SU-DHL-6 (cell line): ENCODE results near the gene ANKRD63.

Source experiments
- EZH2phosphoT487 ChIP-seq: fragments of 200-600 bp; sonication (generic), shearing (Covaris generic); conservative IDR thresholded peaks from 2 replicates; pipeline ENCODE4 v1.6.1; 2018; ENCODE audit warnings: mild to moderate bottlenecking, antibody characterized with exemption, low read length, moderate library complexity, mixed read lengths
- TF ChIP-seq, protein P1 (sequence below): fragments of 200-600 bp; sonication (generic); IDR thresholded peaks from one replicate; pipeline ENCODE4 v1.5.1; 2017; ENCODE audit warnings: antibody characterized with exemption, mild to moderate bottlenecking, low read length, moderate library complexity; ENCODE audit not compliant: insufficient read depth, poor library complexity, severe bottlenecking

DNA sequence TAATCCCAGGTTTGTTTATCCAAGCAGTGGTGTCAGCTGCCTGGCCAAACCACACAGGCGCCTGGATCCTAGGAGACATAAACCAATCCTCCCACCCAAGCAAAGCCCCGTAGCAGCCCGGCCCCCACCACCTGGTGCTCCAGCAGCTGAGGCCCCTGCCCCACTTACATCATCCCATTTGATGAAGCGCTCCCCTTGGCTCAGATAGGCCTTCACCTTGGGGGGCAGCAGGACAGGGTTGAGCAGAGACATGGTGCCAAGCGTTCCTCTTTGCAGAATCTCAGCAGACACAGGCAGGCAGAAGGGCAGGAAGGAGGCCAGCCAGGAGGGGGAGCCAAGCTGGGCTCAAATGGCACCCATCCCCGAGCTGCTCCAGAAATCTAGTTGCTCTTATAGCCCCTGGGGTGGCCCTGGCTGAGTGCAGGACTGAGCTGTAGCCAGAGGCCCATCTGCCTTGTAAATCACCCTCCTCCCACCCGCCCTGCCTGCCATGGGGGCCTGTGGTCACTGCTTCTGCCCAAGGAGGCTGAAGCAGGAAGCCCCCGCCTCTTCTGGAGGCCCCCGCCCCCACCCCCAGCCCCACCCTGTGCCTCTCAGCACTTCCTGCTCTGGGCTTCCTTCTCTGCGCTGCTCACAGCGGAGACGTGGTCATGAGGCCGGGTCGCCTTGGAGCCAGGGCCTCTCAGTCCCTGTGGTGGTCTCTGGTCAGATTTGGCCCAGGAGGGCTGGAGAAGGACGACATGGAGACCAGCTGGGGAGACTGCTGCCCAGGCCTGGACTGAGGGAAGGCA, 24.8 kb upstream of the ANKRD63 start, which contains the start of gene PLCB2:
- TF ChIP-seq, protein P1, sequence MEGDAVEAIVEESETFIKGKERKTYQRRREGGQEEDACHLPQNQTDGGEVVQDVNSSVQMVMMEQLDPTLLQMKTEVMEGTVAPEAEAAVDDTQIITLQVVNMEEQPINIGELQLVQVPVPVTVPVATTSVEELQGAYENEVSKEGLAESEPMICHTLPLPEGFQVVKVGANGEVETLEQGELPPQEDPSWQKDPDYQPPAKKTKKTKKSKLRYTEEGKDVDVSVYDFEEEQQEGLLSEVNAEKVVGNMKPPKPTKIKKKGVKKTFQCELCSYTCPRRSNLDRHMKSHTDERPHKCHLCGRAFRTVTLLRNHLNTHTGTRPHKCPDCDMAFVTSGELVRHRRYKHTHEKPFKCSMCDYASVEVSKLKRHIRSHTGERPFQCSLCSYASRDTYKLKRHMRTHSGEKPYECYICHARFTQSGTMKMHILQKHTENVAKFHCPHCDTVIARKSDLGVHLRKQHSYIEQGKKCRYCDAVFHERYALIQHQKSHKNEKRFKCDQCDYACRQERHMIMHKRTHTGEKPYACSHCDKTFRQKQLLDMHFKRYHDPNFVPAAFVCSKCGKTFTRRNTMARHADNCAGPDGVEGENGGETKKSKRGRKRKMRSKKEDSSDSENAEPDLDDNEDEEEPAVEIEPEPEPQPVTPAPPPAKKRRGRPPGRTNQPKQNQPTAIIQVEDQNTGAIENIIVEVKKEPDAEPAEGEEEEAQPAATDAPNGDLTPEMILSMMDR = peak; percentile 13
- TF ChIP-seq EZH2phosphoT487 = no peak
